ENCODE results near the gene MYO18A.

The MYO18A gene

DNA sequence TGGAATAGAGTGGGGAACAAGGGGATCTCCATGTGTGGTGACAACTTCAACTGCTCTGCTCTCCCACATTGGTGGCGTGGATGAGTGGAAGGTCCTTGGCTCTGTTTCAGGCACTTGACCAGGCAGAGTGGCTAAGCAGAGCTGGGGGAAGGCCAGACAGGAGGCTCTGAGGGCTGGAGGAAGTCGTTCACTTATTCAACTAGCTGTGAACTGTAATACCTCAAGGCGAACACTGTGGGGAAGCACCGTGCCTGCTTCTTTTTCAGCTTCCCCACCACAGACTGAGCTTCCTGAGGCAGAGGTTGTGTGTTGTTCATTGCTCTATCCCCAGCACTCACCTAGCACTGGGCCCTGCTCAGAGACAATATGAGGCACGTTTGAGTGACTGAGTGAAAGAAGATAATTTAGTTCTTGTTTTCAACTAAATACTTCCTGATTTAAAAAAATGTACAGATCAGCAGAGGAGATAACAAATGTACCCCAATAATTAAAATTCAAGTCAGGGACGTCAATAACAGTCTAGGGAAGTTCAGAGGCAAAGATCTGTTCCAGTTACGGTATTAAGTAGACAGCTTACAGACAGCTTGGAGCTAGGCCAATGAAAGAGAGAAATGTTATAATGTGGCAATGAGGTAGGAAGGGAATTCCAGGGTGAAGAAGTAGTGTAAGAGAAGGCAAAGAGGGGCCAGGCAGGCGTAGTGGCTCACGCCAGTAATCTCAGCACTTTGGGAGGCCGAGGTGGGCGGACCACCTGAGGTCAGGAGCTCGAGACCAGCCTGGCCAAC lies 34.7 kb downstream of the MYO18A start:
- FAIRE-seq = no peak

DNA sequence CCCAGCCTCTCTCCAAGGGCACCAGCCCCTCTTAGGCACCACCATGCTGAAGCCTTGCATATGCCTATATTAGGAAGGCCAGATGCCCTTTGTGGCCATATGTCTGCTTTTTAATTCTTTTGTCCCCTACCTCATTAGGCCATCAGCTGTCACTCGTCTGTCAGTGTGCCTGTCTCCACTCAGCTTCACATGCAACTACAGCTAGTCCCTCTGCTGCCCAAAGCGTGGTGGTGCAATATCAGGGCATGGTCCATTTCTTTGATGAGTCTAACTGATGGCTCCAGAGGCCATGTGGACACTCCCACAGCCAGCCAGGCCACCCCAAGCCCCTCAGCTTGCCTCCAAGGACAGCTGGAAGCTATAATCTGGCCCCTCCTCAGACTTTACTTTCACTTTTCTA lies 36.3 kb downstream of the MYO18A start:
- FAIRE-seq = no peak

DNA sequence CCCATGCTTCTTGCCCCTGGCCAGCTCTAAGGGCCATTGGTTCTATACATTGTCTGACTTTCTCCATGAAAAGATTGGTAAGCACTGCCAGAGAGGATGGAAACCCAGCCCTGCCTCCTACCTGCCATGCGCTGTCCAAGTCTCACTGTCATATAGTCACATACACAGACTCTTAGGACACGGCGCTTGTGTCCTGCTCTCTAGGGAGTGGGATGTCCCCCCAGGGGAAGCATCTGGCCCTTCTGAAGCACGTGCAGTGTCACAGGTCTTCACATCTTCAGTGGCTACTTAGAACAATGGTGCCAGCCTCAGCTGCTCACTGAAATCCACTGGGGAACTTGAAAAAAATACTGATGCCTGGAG lies 38.7 kb downstream of the MYO18A start:
- FAIRE-seq = no peak

DNA sequence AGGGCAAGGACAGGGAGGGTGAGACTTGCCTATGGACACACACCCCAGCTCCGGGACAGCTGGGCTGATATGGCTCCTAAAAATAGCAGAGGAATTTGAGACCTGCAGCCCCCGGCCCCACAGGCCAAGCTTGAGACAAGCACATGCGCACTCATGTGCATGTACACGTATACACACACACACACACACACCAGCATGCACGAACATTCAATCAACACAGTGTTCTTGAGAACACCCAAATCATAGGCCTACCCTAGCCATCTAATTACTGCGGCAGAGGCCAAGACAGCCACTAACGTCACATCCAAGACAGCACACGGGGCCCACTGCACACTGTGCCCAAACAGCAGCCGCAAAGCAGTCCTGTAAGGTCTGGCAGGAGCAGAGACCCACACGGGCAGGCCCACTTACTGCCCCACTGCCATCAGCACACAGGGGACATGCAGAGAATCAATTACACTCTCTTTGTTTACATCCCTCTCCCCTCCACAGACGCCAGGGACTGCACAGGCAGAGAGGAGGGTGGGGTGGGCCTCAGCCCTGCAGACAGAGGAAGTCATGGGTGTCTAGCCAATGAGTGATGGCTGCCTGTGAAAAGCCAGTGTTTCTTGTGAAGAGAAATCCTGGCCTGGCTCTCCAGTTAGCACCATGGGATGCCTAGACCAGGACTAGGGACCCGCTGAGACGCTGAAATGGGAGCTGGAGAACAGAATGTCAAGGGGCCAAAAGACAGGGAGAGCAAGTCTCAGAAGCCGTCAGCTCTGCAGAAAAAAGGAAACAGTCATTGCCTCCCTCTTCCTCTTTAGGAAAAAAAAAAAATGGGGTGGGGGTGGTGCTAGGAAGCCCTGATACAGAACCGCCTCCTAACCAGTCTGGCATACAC lies 39.3 kb downstream of the MYO18A start:
- FAIRE-seq = no peak

DNA sequence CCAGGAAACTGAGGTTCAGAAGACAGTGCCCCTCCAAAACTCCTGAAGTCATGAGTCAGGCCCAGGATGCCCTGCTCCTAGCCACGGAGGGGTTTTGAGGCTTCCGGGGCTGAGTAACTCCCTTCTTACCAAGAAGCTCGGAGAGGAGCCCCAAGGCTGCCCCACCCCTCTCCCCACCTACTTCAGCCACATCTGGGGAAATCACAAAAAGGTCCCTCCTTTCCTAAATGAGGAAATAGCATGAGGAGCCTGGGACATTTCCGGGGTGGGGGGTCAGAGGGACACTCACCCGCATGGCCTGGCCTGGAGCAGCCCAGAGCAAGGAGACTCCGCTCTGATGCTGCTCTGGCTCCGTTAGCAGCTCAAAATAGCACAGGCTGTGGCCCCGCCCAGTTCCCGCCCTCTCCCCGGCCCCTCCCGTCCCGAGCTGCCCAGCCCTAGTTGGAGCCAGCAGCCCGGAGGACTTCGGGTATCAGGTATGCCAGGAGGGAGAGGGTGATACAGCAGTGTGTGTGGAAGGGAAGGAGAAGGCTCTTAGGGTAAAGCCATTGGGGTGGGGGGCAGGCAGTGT lies 40.1 kb downstream of the MYO18A start:
- no peak for FAIRE-seq

DNA sequence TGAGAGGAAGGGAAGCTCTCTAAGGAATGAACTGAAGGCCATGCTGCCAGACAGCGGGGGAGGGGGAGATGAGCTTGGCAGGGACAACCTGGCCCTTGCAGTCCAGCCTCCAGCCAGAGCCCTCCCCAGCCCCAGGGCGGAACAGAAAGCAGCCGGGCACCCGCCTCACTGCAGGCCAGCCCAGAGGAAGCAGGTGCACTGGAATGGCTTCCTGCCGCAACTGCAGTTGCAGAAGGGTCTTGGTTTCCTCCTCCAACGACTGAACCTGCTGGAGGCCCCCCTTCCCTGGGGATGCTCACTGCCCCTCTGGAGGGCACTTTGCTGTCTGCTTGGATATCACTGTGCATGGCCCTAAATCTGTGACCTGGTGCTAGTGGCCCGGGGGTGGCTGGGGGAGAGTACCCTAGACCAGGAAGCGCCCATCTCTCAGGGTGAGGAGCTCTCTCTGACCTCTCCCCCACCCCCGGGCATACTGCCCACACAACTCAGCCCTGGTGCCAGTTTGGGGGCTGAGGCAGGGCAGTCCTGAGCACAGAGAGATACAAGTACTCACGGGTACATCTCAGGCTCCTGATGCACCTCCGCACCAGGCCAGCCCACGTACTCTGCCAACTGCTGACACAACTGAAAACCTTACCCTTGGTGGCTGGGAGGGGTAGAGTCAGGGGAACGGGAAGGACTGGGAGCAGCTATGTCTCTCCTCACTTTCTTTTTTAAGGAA lies 41.1 kb downstream of the MYO18A start:
- FAIRE-seq = no peak

GRCh38 chr17:29138184-29138955 lies 41.8 kb downstream of the MYO18A start:
- FAIRE-seq = no peak

DNA sequence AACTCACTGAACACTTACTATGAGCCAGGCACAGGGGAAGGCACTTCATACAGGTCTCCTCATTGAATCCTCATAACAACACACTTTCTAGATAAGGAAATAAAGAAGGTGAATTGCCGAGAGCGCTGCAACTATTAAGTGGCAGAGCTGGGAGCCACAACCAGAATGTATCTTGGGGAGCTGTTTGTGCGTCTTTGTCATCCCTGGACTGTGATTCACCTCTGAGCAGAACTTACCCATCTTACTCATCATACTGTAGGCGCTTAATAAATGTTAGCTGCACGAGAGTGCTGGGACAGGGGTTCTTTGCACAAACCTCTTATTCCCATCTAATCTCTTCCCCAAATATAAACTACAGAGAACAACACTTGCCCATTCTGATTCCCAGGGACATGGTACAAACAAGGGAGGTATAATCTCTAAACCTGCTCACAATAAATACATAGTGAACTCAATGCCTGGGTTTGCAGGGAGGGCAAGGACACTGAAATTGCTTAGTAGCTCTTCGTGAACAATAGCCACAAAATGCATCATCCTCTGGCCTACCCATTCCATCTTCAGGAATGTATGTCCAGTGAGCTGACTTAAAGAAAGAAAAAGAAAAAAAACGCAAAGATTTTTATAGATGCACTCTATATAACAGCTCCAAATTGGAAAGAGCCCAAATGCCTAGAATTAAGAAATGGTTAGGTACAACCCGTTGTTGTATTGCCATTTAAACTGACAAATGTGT lies 43.0 kb downstream of the MYO18A start:
- FAIRE-seq = no peak

DNA sequence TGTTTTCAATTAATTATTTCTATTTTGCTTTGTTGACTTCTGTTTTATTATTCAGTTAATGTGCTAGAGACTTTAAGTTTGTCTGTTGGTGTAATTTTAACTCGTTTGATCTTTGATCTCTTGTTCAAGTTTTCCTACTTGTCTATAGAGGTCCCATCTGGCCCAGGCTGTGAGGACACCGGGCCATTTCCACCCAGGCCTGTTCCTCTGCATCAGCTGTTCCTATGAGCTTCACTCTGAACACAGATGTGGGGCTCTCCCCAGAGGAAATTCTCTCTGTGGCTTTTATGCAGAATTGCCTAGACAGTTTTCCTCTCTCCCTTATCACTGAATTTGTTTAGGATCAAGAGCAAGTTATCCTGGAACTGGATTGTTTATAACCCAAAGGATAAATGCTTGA lies 44.7 kb downstream of the MYO18A start:
- FAIRE-seq = no peak

GRCh38 chr17:29133121-29133713 lies 47.0 kb downstream of the MYO18A start:
- no peak for FAIRE-seq

- no peak for FAIRE-seq
These were observed 48.1 kb downstream of the MYO18A start for GRCh38 chr17:29131814-29132682.

DNA sequence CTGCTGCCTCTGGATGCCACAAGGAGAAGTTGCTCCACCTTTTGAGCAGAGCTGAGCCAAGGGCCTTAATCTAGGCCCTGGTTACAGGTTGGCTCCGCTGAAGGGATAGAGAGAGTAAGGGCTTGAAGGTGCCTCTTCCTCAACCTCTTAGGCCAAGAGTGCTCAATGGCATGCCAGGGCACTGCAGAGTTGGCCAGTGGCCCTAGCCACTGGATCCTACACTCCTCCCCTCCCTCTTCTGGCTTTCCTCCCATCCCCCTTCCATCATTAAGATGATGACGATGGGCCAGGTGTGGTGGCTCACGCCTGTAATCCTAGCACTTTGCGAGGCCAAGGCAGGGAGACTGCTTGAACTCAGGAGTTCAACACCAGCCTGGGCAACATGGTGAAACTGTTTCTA lies 50.5 kb downstream of the MYO18A start:
- FAIRE-seq = no peak

GRCh38 chr17:29127840-29128239 lies 52.4 kb downstream of the MYO18A start:
- no peak for FAIRE-seq

GRCh38 chr17:29126268-29126930 lies 53.8 kb downstream of the MYO18A start:
- FAIRE-seq = no peak

GRCh38 chr17:29125651-29126050 lies 54.5 kb downstream of the MYO18A start:
- no peak for FAIRE-seq

- no peak for FAIRE-seq
These were observed 55.3 kb downstream of the MYO18A start for GRCh38 chr17:29124925-29125273.

DNA sequence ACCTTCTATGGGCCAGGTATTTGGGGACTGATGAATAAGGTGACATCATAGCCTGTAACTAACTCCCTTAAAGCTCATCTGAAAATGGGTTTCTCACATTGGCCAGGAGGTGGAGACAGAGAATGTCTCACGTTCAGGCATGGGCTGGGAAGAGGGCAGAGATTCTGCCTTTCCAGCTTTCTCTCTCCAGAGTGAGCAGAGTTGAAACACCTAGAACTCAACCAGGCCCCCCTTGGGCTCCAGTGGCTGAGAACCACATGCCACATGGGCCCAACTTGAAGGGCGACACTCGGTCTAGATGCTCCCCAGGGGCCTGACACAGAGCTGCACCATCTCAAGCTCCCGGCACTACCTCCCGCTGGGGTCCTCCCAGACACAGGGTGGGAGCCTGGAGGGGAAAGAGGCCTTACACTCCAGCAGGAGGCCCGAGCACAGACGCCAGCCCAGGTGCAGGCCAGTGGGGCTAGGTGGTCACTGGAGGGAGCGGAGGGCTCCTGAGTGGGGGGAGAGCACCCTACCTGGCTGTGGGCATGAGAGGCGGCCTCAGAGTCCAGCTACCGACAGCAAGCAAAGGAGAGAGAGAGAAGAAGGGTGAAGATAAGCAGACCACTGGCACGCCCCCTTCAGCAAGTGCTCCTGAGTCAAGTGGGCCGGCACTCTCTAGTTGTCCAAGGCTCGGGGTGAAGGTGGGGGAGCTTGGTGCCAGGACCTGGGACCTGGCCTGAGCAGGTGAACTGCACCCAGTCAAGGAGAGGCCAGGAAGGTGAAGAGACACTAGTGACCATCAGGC lies 55.9 kb downstream of the MYO18A start:
- peak; percentile 80 for FAIRE-seq

DNA sequence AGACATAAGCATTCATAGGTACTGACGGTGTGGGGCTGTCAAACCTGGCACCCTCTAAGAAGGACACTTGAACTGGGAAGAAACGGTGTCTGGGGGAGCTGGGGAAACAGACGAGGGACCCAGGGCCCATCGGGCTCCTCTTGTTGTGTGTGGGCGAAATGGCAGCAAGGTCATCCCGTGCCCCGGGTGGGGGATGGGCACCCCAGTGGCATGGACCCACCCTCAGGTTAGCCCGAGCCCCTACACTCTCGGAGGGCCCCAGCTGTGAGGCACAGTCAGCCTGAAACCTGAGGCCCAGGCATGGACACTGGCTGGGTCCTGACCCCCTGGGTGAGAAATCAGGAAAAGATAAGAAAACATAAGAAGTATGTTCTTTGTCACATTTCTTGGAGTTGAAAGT lies 57.1 kb downstream of the MYO18A start:
- no peak for FAIRE-seq

DNA sequence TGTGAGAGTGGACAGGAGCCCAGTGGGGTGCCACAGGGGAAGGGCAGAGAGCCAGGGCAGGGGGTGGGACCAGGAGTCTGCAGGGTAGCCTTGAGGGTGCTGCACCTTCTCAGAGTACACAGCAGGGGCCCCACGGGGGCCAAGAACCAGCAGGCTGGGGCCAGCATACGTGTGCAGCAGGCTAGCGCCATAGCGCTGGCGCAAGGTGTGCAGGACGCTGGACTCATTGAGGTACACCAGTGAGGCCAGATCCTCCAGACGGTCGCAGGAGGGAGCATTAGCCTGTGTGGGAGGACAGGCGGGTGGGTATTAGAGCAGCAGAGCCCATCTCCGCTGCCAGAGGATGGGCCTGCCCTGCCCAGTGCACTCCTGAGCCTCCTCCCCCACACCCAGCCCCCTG lies 58.8 kb downstream of the MYO18A start:
- FAIRE-seq = no peak
